HuH-7 (cell line): ENCODE measurements around the gene HAPLN2.
A peak's percentile ranks its signal among the peaks of the same experiment; 100 is the strongest.

Experiments used
- DNase-seq: peaks from one replicate; pipeline ENCODE4 v3.0.0; 2011; ENCODE audit warnings: low spot score

HAPLN2 gene

GRCh38 chr1:156645056-156645455 lies 25.8 kb downstream of the HAPLN2 start:
- DNase-seq: no peak

GRCh38 chr1:156645666-156646065 lies 26.5 kb downstream of the HAPLN2 start:
- DNase-seq: no peak

GRCh38 chr1:156646738-156647211 lies 27.6 kb downstream of the HAPLN2 start:
- no peak for DNase-seq

GRCh38 chr1:156647351-156647750 lies 28.1 kb downstream of the HAPLN2 start:
- DNase-seq: no peak

DNA sequence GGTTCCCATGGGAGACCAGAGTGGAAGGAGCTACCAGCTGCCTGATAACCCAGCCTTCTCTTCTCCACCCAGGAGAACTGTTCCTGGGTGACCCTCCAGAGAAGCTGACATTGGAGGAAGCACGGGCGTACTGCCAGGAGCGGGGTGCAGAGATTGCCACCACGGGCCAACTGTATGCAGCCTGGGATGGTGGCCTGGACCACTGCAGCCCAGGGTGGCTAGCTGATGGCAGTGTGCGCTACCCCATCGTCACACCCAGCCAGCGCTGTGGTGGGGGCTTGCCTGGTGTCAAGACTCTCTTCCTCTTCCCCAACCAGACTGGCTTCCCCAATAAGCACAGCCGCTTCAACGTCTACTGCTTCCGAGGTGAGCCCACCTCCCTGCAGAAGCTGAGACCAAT lies 29.3 kb downstream of the HAPLN2 start:
- DNase-seq: no peak

DNA sequence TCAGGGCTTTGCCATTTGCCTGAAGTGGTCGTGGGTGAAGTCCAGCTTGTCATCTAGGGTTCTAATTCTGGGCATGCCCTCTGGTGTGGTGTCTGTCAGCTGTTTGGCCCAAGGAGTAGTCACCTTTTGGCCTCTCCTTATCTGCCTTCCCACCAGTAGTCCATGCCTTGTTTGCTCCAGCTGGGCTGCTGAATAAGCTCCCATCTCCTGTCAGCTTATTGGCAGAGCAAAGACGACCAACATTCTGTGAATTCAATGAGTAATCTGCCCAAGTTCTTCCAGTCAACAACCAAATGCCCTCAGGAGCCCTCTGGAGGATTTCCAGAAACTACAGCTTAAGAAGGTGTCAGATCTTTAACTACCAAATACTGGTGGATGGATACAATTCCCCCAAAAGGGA lies 29.7 kb downstream of the HAPLN2 start:
- no peak for DNase-seq

- DNase-seq: no peak
Measured at GRCh38 chr1:156652131-156652991, 33.1 kb downstream of the HAPLN2 start.

- DNase-seq: no peak
Measured at GRCh38 chr1:156652992-156653355, 33.8 kb downstream of the HAPLN2 start.

GRCh38 chr1:156654700-156655099 lies 35.5 kb downstream of the HAPLN2 start:
- DNase-seq: no peak

DNA sequence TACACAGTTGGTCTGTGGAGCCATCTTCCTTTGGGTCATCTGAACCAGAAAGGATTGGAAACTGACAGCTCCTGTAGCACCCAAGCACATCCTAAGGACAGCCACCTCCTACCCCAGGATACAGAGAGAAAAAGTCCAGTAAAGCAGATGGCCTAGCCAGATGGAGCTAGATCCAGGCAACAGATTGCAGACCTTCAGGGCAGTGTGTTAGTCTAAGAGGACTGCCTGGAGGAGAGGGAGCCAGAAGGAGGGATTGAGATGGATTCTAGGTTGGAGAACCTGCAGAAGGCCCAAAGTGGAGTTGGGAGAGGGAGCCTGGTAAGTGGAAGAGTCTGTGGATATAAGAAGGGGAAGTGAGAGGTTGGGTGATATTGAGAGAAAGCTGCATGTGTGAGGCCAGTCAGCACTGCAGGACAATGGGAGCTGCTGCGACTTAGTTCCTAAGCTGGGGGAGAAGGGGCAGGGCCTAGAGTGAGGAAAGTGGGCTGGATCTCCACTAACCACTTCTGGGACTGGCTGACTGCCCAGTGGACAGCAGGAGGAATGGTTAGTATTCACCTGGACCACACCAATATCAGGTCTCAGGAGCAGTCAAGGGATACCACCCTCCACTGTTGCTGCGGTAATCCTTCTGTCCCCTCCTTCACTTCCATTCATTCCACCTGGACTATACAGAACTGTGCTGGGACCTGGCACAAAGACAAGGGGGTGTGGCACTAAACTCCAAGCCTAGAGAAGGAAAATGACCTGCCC lies 36.1 kb downstream of the HAPLN2 start:
- DNase-seq: no peak

DNA sequence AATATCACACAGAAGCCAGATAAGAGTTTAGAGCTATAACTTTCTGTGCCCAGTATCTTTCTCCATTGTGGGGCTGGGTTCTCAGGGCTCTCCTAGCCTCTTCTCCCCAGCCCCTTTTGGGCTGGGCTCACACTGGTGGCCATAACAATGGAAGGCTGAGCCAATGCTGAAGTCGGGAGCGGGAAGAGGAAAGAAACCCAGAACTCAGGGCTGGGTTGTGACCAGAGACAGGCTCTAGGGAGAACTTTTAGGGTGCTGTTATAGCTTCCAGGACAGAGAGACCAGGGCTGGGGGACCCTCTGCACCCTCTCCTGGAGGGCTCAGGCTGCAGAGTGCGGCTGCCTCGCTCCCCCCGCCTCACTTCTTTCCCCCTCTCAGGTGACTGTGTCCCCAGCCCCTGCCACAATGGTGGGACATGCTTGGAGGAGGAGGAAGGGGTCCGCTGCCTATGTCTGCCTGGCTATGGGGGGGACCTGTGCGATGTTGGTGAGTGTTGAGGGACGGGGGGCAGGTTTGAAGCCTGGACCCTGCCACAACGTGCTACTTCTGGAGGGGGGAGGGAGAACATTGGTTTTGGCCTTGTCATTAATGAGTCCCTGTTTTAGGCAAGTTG lies 36.8 kb downstream of the HAPLN2 start:
- no peak for DNase-seq

GRCh38 chr1:156656806-156657740 lies 37.9 kb downstream of the HAPLN2 start:
- peak; percentile 94 for DNase-seq

- no peak for DNase-seq
Measured at GRCh38 chr1:156657741-156658319, 38.6 kb downstream of the HAPLN2 start.

- DNase-seq: no peak
Measured at GRCh38 chr1:156658496-156658895, 39.3 kb downstream of the HAPLN2 start.

GRCh38 chr1:156658945-156659574 lies 39.8 kb downstream of the HAPLN2 start:
- DNase-seq: no peak

GRCh38 chr1:156659661-156659987 lies 40.4 kb downstream of the HAPLN2 start:
- DNase-seq: no peak

DNA sequence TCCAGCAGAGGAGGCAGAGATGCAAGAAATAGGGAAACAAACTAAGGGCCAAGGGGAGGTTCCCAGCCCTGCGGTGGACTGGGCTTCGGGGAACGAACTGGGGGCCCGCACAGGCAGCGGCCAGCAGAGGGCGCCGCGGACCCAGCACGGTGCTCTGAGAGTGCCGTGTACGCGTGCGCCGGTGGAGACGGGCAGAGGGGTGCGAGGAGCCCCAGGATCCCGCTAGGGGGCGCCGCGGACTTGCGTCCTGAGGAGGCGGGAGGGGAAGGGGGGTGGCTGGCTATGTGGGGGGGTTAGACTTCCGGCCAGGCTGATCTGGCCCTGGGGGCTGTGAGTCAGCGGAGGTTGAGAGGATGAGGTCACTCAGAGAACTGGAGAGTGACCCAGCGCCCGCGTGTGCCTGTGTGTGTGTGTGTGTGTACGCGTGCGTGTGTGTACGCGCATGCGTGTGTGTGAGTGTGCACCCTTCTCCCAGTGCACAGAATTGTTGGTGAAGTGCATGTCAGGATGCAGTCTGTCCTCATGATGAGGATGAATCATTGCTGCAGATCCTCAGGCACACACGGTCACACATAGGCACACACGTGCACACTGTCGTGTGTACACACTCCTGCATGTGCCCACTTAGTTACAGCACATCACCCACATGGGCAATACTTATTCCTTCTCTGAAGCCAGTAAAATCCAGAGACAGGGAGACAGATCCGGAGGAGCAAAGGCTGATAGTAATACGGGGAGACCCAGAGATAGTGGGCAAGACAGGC lies 41.0 kb downstream of the HAPLN2 start:
- DNase-seq: peak; percentile 99

DNA sequence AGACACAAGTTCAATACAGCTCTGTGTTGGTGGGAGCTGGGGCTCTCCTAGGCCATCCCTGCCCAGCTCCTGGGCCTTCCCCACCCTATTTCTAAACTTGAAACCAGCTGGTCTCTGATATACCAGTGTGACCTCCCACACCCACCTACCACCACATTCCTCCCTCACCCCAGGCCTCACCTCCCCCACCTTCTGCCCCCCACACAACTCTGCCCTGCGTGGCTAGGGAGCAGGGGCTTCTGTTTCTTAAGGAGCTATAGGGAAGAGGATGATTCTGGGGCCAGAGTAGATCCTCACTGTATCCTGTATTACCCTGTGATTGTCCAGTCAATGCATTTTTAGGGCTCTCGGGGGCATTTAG lies 41.5 kb downstream of the HAPLN2 start:
- no peak for DNase-seq

DNA sequence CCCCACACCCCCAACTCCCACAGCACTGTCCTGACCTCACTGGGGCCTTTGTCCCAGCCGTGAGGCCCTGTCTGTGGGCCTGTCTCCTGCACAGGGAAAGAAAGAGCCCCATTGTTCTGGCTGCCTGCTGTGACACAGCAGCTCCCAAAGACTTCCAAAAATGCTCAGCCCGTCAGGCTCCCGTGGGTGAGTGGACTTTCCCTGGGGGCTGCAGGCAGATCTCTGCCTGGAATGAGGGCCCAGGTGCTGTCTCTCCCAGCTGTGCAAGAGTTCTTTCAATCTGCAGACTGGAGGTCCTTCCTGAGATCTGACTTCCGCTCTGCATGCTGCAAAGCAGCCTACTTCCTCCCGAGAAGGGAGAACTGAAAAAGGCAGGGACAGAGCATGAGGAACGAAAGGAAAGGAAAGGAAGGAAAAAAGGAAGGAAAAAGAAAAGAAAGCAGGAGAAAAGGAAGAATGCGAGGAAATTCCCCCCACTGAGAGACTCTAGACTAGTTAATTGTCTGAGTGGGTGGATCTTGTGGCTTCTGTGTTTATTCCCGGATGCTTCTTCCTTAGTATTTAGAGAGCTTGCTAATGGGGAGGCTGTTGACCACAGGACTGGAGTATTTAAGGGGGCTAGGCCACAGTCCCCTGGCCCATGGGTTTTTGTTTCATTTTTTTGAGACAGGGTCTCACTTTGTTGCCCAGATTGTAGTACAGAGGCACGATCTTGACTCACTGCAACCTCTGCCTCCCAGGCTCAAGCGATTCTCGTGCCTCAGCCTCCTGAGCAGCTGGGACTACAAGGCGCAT lies 43.0 kb downstream of the HAPLN2 start:
- no peak for DNase-seq

- DNase-seq: no peak
Measured at GRCh38 chr1:156662800-156663055, 43.5 kb downstream of the HAPLN2 start.
